NCI-H460 (cell line): ENCODE results near the gene CC2D1A. TPM values are rescaled to one million over a fixed set of nuclear protein-coding genes. Genes with fewer than 3 reads are reported as not detected.
"Not testable (repeated sequence)": the region's sequence is repeated elsewhere in the genome, so short reads cannot be mapped to it uniquely, and the experiment has no call there.

Experiments used
- DNase-seq: peaks from one replicate; pipeline ENCODE4 v3.0.0-alpha.2; 2016; ENCODE audit warnings: low read depth; ENCODE audit errors: extremely low read depth
- total RNA-seq: library from RNA; depleted of rRNA; stranded (reverse); fragments of >200 nt; shearing (Covaris generic); gene quantifications from 2 replicates; pipeline ENCODE4 v1.2.3, GENCODE V29; 2014

Gene CC2D1A
- total RNA-seq, 1 experiment from 2014 or later = 13.8 TPM

- DNase-seq = no peak
Observed at GRCh38 chr19:13959962-13960862, 54.2 kb downstream of the CC2D1A start.

DNA sequence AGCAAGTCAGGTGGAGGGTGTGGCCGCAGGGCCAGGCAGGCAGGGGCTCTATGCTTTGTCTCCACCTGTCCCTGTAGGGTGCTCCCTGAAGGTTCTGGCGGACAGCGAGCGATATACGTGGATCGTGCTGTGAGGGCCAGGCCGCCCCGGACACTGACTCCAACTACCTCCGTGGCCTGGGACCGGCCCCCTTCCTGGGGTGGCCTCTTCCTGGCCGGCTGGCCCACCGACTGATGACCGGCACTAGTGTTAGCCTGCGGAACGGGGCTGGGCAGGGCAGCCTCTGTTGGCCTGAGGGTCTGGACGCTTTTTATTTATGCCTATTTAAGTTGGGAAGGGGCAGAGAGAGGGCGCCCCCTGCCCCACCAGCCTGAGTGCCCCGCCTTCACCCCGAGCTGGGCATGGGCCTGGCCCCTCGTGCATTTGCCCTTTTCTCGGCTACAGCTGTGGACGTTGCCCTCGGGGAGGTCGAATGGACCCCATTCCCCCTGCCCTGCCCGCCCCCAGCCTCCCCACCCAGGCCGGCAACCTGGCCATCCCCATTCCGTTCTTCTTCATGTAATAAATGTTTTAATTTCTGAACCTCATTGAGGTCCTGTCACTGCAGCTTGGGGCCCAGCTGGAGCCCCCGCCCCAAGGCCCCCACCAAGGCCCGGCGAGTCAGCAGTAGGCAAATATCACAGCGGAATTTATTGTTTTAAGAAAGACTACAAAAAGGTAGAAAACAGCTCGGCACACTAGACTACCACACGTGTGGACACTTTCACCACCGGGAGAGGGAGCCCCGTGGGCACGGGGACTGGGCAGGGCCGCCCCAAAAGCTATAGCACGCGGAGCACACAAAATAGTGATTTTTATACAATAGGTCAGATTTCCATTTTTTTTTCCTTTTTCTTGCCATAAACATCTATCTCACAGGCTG, 55.1 kb downstream of the CC2D1A start:
- DNase-seq = no peak

DNA sequence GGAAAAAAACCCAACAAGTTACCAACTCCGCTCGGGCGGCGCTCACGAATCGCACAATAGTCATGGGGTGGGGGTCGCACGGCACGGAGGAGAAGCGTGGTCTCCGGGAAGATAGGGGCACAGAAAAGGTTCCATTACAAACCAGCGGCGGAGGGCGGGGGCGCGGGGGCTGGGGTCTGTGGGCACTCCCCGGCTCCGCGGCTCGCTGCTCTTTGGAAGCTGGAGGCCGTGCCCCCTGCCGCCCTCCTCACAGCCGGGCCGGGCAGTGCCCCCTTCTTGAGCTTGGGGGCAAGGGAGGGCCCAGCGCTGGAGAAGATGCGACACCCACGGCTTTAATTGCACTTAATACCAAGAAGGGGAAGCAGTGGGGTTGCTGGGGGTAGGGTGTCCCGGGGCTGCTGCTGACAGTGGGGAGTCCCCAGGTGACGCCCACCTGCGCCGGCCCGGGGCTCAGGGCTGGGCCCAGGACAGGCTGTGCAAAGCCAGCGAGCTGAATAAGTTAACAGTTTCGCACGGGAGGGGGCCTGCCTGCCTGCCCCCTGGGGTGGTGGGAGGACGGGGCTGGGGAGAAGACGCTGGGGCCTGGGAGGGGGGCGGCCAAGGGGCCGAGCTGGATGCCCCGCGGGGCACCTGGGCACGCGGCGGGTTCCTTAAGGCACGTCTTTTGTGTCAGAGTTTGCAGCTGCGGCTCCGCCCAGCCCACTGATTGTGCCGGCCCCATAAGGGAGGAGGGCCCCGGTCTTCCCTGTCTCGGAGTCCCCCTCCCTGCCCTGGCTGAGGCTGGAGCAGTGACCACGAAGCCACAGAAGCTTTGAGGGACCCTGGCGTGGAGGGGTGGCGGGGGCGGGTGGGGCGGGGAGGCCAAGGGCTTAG, 56.1 kb downstream of the CC2D1A start:
- DNase-seq = no peak

GRCh38 chr19:13962699-13963602, 57.0 kb downstream of the CC2D1A start:
- no peak for DNase-seq

DNA sequence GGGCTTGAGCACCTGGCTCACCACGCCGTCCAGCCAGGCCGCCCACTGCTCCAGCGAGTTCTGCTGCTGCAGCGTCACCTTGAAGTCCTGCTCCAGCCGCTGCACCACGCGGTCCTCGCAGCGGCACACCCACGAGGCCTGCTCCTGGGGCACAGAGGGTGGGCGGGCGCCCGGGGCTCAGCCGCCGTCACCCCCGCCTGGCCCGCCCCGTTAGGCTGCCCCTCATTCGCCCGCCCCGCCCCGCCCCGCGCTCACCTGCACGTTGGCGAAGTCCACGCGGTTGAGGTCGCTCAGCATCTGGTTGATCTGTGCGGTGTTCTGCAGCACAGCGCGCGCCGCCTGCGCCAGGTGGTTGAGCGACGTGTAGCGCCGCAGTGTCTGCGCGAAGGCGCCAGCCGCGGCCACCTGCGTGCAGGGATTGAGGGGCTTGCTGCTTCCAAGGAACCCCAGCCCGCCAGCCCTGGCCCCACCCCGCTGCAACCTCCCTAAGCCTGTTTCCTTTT, 57.7 kb downstream of the CC2D1A start:
- DNase-seq = no peak

- no peak for DNase-seq
Observed at GRCh38 chr19:13964776-13965175, 58.8 kb downstream of the CC2D1A start.

- no peak for DNase-seq
Observed at GRCh38 chr19:13965377-13965896, 59.4 kb downstream of the CC2D1A start.

DNA sequence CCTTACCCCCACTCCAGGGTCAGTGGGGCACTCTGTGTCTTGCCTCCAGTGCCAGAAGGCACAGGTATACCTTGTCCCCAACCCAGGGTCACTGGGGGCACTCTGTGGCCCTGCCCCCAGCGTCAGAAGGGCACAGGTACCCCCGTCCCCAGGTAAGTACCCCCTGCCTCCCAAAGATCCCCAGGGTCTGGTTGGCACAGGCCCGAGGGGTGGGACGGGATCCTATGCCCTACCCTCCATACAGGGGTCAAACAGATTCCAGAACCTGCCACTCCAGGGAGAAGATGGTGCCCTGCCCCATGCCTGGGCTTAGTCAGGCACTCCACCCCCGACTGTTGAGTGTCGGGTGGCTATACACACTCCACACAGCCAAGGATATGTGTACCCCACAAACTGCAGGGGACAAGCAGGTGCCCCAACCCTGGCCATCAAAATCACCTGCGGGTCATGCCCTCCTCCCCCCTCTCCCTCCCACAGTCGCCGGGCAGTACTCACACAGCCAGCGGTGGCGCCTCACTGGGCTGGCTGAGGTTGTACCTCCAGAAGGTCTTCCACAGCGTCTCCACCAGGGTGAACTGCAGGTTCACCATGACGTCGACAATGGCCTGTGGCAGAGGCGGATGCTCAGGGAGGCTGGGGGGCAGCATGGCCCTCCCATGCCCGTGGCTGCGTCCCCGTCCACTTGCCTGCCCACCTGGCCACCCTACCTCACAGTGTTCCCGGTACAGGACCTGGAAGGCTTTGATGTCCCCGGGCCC, 60.1 kb downstream of the CC2D1A start:
- no peak for DNase-seq

GRCh38 chr19:13966684-13967128, 60.7 kb downstream of the CC2D1A start:
- DNase-seq = no peak

DNA sequence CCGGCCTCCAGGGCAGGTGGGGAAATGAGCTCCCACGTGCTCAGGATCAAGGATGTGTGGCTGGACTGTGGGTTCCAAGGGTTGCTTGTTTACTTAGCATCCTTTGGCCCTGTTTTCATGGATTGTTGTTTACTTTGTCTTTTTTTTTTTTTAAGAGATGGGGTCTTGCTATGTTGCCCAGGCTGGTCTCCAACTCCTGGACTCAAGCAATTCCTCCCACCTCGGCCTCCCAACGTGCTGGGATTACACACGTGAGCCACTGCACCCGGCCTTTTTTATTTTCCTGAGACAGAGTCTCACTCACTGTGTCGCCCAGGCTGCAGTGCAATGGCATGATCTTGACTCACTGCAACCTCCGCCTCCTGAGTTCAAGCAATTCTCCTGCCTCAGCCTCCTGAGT, 61.2 kb downstream of the CC2D1A start:
- DNase-seq = not testable (repeated sequence)

- DNase-seq = no peak
Observed at GRCh38 chr19:13968383-13968935, 62.5 kb downstream of the CC2D1A start.

DNA sequence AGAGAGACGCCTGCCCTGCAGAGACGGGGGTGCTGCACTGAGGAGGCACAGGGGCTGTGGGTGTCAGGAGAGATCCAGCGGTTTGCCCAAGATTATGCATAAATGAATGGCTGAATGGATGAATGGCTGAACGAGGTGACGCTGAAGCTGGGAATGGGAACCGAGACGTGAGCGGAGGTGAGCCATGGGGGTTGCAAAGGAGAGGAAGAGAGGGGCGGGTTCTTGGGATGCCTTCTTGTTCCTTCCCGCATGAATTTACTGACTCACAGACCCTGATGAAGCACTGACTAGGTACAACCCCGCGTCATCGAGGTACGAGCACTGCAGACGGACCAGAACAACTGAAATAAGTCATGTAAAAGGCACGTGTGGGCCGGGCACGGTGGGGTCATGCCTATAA, 63.0 kb downstream of the CC2D1A start:
- no peak for DNase-seq

- no peak for DNase-seq
Observed at GRCh38 chr19:13969897-13970296, 63.9 kb downstream of the CC2D1A start.

GRCh38 chr19:13971868-13972267, 65.9 kb downstream of the CC2D1A start:
- not testable (repeated sequence) for DNase-seq

GRCh38 chr19:13972368-13973155, 66.6 kb downstream of the CC2D1A start:
- DNase-seq = no peak

- DNase-seq = not testable (repeated sequence)
Observed at GRCh38 chr19:13973479-13973878, 67.5 kb downstream of the CC2D1A start.

- DNase-seq = no peak
Observed at GRCh38 chr19:13974073-13974472, 68.1 kb downstream of the CC2D1A start.
